T-helper 2 cell treated with Interferon-gamma antibody and Interleukin-4, amounts not matched to agents 5 μg/mL and 100 μg/mL, for 36 hours (primary cell): ENCODE results near the gene LRRFIP1.
"Not testable (repeated sequence)": the region's sequence is repeated elsewhere in the genome, so short reads cannot be mapped to it uniquely, and the experiment has no call there.

Experiments used
- DNase-seq: peaks from one replicate; pipeline ENCODE4 v3.0.0; 2021; ENCODE audit warnings: low spot score
- H3K27ac Mint-ChIP-seq: one replicate; pipeline ENCODE4 v1.8.0; 2021; ENCODE audit warnings: mild to moderate bottlenecking, mixed read lengths
- H3K27me3 Mint-ChIP-seq: one replicate; pipeline ENCODE4 v1.8.0; 2021; ENCODE audit warnings: low read depth, mixed read lengths
- H3K36me3 Mint-ChIP-seq: one replicate; pipeline ENCODE4 v1.8.0; 2021; ENCODE audit warnings: low read depth, mixed read lengths
- H3K4me1 Mint-ChIP-seq: one replicate; pipeline ENCODE4 v1.8.0; 2021; ENCODE audit warnings: low read depth, mixed read lengths
- H3K4me3 Mint-ChIP-seq: one replicate; pipeline ENCODE4 v1.8.0; 2022; ENCODE audit warnings: mild to moderate bottlenecking, moderate library complexity, mixed read lengths
- H3K9me3 Mint-ChIP-seq: one replicate; pipeline ENCODE4 v1.8.0; 2021; ENCODE audit warnings: mixed read lengths

LRRFIP1 gene

DNA sequence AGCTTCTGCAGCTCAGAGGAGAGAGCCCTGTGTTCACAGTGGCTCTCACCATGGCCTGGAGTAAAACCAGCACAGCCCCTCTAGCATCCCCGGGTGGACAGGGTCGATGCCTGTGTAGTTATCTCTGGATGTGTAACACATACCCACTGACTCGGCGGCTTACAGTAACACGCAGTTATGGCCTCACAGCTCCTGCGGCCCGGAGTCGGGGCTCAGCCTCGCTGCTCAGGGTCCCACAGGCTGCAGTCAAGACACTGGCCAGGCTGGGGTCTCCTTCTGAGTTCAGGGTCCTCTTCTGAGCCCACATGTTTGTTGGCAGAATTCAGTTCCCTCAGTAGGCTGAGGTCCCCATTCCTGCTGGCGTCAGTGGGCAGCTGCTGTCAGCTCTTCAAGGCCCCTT lies 34.4 kb upstream of the LRRFIP1 start:
- no peak for DNase-seq
- H3K27ac Mint-ChIP-seq = no peak overlapping the region
- H3K27me3 Mint-ChIP-seq = peaks cover 3% of the 10 kb centered on the region
- no peaks in the 10 kb centered on the region for H3K9me3 Mint-ChIP-seq
- H3K4me3 Mint-ChIP-seq = no peak overlapping the region
- peaks cover 15% of the 10 kb centered on the region for H3K4me1 Mint-ChIP-seq
- H3K36me3 Mint-ChIP-seq = no peaks in the 10 kb centered on the region

DNA sequence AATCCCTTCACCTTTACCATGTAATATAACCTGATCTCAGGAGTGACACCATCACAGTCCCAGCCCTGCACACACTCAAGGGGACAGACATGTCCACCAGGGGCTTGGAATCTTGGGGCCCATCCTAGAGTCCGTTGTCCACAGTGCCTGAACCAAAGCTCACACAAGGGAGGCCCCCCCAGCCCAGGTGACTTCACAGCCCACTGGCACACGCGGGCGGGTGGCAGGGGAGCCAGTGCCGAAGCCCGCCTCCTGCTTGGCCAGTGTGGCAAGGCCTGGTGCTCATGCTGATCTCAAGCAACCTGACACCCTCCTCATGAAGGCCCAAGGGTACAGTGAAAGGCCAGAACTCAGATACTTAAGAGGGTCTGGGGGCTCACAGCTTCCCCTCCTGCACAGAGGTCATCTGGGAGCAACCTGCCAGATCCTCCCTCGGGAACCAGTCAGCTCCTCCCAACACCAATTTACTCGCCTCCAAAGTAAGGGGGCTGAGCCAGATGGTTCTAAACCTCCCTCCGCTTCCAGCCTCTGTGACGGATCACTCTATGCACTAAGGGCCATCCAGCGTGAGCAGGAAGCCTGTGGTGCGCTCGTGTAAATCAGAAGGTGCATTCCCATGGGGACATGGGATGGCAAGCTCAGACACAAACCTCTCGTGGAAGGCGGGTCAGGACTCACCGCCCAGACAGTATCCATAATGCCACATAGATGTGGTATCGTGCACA lies 33.6 kb upstream of the LRRFIP1 start:
- H3K27me3 Mint-ChIP-seq = peaks cover 3% of the 10 kb centered on the region
- H3K36me3 Mint-ChIP-seq = no peaks in the 10 kb centered on the region
- H3K4me3 Mint-ChIP-seq = no peak overlapping the region
- no peak for DNase-seq
- H3K9me3 Mint-ChIP-seq = no peaks in the 10 kb centered on the region
- peaks cover 15% of the 10 kb centered on the region for H3K4me1 Mint-ChIP-seq
- H3K27ac Mint-ChIP-seq = peak overlapping the region; percentile 24

DNA sequence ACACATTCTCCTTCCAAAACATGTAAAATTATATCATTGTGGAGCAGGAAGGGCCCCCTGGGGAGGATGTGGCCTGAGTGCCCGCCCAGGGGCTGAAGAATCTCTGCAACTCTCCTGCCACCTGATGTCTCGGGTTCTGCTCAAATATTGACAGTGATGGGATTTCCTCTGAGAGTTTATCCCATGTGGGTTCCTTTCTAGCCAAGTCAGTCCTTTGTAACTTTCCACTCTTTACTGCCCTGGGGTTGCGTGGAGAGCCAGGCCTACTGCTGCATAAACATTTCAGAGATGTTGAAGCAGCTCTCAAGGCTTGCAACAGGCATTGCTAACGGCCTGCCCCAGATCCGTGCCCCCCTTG lies 32.9 kb upstream of the LRRFIP1 start:
- peaks cover 3% of the 10 kb centered on the region for H3K27me3 Mint-ChIP-seq
- no peak overlapping the region for H3K4me3 Mint-ChIP-seq
- peaks cover 15% of the 10 kb centered on the region for H3K4me1 Mint-ChIP-seq
- no peak overlapping the region for H3K27ac Mint-ChIP-seq
- no peaks in the 10 kb centered on the region for H3K36me3 Mint-ChIP-seq
- no peak for DNase-seq
- H3K9me3 Mint-ChIP-seq = no peaks in the 10 kb centered on the region

DNA sequence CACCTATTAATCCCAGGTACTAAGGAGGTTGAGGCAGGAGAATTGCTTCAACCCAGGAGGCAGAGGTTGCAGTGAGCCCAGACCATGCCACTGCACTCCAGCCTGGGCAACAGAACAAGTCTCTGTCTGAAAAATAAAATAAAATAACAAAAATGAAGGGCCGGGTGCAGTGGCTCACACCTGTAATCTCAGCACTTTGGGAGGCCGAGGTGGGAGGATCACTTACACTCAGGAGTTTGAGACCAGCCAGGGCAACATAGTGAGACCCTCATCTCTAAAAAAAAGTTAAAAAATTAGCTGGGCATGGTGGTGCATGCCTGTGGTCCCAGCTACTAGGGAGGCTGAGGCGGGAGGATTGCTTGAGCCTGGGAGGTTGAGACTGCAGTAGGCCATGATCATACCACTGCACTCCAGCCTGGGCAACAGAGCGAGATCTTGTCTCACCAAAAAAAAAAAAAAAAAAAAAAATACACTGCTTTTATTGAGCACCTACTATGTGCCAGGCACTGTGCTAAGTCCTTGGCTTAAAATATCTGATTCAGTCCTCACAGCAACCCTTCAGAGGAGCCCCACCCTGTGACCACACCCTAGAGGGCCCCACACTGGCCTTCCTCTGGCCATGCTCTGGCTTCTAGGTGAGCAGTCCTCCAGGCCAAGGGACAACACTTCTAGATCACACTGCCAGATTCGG lies 31.4 kb upstream of the LRRFIP1 start:
- H3K27me3 Mint-ChIP-seq, DNase-seq, H3K27ac Mint-ChIP-seq, H3K36me3 Mint-ChIP-seq, H3K4me3 Mint-ChIP-seq, H3K9me3 Mint-ChIP-seq: not testable (repeated sequence)
- peaks cover 15% of the 10 kb centered on the region for H3K4me1 Mint-ChIP-seq

DNA sequence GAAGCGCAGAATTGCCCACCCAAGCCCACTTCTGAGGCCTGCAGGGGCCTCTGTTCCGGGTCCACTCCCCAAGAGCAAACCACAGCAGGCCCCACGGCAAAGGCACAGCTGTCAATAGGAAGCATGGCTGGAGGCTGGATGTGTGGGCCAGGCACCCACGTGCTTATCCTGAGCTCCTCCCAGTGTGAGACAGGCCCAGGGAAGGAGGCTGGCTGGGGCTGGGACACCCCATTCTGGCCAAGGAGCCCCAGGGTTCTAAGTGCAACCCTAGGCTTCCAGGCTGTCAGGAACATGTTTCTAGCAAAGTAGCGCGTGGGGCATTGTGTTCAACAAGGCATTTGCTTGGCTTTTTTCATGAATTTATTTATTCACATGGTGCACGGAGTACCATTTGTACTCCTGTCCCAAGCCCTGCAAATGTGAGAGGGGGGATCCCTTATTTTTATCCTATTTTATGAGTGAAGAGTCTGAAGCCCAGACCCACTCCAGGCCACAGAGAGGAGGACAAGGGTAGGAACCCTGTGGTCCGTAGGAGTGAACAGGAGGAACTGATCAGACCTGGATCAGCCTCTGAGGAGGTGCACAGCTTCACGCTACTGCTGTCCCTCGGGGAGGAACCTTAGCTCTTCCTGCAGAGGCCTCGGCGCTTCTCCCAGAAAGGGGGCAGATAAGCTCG lies 30.7 kb upstream of the LRRFIP1 start:
- Mint-ChIP-seq H3K27me3 (no peaks in the 10 kb centered on the region), H3K27ac (no peak overlapping the region), H3K36me3 (no peaks in the 10 kb centered on the region), H3K4me1 (peaks cover 8% of the 10 kb centered on the region), H3K4me3 (no peak overlapping the region), H3K9me3 (no peaks in the 10 kb centered on the region)
- DNase-seq = no peak

DNA sequence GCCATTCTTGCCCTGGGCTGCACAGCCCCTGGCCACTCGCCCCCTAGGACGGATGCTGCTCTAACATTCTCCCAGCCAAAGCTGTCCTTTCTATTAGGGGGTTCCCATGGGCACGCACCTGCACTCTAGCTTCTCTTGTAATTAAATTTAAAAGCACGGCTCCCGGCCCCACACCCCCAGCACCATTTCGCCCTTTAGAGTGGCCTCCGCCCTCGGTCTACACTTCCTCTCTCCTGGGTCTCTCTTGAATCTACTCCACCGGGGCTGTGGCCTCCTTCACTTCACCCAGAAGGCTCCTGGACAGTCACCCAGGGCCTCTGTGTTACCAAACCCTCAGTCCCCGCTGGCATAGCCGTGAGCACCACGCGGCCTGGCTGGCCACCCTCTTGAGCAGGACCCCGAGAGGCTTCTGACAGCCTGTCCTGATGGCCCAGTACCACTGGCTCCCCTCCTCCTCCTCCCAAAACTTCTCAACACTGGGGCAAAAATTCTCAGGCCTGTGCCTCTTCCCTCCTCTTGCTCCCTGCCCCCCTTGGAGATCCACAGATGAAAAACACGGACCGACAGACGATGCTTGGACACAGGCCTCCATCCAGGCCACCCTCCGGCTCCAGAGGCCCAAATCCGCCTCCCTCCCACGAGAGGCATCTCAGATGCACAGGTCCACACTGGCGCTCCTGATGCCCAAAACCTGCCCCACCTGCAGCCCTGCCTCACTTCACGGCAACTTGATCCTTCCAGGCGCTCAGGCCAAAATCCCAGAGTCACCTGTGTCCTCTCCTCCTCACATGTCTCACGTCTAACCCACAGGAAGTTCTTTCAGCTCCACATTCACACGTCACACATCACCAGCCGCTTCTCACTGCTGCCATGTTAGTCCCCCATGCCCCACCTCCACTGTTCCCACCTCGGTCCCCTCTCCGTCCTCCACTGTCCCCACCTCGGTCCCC lies 29.9 kb upstream of the LRRFIP1 start:
- Mint-ChIP-seq H3K9me3 (no peaks in the 10 kb centered on the region), H3K36me3 (no peaks in the 10 kb centered on the region), H3K4me1 (peaks cover 8% of the 10 kb centered on the region), H3K27me3 (no peaks in the 10 kb centered on the region), H3K27ac (no peak overlapping the region), H3K4me3 (no peak overlapping the region)
- no peak for DNase-seq

DNA sequence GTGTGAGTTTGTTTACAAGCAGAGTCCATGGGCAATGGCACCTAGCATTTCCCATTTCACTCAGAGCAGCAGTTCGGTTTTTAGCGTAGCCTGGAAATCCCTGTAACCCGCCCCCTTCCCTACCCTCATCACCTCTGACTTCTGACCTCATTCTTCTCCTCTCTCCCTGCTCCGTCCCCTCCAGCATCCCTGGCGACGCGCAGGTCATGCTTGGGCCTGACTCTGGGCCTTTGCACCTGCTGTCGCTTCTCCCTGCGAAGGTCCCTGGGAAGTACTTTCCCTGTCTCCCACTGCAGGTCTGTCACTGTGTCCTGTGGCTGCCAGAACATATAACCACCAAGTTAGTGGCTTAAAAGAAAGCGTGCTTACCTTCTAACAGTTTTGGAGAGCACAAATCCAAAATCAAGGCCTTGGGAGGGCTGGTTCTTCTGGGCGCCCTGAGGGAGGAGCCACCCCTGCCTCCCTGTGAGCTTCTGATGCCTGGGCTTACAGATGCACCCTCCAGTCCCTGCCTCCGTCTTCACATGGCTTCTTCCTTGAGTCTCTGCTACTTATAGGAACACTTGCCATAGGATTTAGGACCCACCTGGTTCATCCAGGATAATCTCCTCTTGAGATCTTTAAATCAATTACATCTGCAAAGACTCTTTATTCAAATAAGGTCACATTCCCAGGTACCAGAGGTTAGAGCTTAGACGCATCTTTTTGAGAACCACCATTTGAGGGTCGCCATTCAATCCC lies 28.7 kb upstream of the LRRFIP1 start:
- H3K27me3 Mint-ChIP-seq = no peaks in the 10 kb centered on the region
- peak overlapping the region; percentile 39 for H3K27ac Mint-ChIP-seq
- no peak for DNase-seq
- H3K4me3 Mint-ChIP-seq = no peak overlapping the region
- H3K4me1 Mint-ChIP-seq = peaks cover 17% of the 10 kb centered on the region
- no peaks in the 10 kb centered on the region for H3K9me3 Mint-ChIP-seq
- H3K36me3 Mint-ChIP-seq = no peaks in the 10 kb centered on the region

DNA sequence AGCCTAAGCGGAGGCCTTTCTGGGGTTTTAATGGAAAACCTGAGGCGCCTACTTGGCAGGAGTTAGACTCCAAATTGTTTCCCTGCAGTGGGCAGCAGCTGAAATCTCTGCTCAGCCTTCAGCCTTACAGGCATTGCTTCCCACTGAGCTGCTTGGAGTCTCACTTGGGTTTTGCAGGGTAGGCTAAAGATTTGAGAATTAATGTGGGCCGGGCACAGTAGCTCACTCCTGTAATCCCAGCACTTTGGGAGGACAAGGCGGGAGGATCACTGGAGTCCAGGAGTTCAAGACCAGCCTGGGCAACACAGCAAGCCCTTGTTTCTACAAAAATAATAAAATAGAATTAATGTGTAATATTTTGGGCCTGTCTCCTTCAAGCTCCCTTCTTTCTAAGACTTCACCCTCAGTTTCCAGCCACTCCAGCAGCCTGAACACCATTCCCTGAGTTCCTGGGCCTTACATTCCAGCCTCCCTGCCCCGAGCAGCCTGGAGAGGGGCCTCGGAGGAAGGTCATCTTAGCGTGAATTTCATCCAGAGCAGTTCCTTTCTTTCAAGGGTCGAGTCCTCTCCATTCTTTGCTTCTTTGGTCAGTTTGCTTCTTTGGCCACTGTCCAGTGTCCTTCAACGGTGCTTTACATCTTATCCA lies 27.8 kb upstream of the LRRFIP1 start:
- no peaks in the 10 kb centered on the region for H3K27me3 Mint-ChIP-seq
- no peak overlapping the region for H3K27ac Mint-ChIP-seq
- no peaks in the 10 kb centered on the region for H3K9me3 Mint-ChIP-seq
- peaks cover 21% of the 10 kb centered on the region for H3K4me1 Mint-ChIP-seq
- no peak for DNase-seq
- H3K4me3 Mint-ChIP-seq = no peak overlapping the region
- H3K36me3 Mint-ChIP-seq = no peaks in the 10 kb centered on the region

DNA sequence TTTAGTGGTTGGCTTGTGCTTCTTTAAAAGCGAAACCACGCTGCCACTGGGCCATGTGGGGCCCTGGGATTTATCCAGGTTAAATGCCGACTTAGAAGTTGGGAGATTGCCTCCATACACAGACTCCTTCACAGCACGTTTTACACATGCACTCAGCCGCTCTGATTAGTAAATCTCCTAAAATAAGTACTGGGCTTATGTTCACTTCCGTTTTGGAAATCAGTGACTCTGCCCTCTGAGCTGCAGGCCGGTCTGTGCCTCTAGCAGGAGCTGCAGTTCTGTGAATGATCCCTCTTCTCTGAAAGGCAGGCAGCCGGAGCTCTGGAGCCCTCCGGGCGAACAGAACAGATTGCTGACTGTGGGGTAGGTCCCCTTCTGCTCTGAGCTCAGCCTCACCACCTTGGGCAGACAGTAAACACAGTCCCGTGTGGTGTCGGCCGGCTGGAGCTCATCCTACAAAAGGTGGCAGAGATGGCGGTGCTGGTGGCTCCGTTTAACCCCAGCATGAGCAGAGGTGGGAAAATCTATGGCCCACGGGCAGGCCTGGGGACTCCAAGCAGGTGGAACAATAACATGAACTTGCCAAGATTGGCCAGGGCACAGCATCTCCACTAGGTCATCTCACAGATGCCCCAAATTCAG lies 27.1 kb upstream of the LRRFIP1 start:
- Mint-ChIP-seq H3K36me3 (no peaks in the 10 kb centered on the region), H3K4me3 (no peak overlapping the region), H3K27ac (no peak overlapping the region)

DNA sequence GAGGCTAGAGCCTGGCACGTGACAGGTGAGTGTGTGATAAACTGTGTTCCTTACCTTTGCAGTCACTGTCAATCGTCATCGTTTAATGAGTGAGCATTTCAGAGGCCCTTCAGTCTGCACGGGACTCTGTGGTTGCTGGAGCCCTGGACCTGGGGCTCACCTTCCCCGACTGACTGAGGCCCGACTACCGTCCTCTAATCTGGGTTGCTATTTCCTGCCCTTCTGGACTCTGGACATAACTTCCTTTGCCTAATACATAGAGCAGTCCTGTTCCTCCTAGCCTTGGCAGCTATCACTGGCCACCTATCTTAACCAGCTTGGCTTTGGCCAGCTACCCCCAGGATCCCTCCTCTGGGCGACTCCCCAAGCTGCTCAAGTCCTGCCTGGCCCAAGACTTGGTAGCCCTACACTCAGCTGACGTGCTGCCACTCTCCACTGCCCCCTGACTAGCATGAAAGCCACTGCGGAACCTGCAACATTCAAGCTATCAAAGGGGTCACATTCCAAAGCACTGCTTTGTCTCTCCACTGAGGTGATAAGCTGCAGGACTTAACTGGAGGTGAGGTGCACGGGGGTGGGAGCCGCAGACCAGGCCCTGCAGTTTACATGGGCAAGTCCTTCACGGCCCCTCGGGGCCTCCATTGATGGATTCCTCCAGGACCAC lies 25.8 kb upstream of the LRRFIP1 start:
- Mint-ChIP-seq H3K27me3 (no peaks in the 10 kb centered on the region), H3K27ac (no peak overlapping the region), H3K4me3 (no peak overlapping the region)

More for the DNA sequence above, 27.1 kb upstream of the LRRFIP1 start:
- H3K9me3 Mint-ChIP-seq = no peaks in the 10 kb centered on the region
- DNase-seq = no peak
- no peaks in the 10 kb centered on the region for H3K27me3 Mint-ChIP-seq
- peaks cover 21% of the 10 kb centered on the region for H3K4me1 Mint-ChIP-seq

DNA sequence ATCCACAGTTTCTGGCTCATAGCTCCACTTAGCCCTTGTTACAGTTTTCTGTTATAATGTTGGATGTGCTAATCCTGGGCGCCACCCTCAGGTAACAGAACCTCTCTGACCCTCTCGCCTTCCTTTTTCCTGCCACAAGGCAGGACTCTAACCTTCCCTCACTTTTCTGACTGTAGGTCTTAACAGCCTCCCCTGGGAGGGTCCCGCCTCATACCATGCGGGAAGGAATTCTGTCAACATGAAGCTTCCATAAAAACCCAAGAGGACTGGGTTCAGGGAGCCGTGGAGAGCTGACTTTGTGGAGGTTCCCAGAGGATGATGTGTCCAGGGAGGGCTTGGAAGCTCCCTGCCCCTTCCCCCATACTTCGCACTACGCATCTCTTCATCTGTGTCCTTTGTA lies 25.0 kb upstream of the LRRFIP1 start:
- Mint-ChIP-seq H3K9me3 (no peaks in the 10 kb centered on the region), H3K4me1 (peaks cover 17% of the 10 kb centered on the region), H3K27me3 (no peaks in the 10 kb centered on the region), H3K27ac (peak overlapping the region; percentile 5), H3K4me3 (no peak overlapping the region), H3K36me3 (no peaks in the 10 kb centered on the region)
- no peak for DNase-seq

More for the DNA sequence above, 25.8 kb upstream of the LRRFIP1 start:
- Mint-ChIP-seq H3K4me1 (peaks cover 17% of the 10 kb centered on the region), H3K36me3 (no peaks in the 10 kb centered on the region), H3K9me3 (no peaks in the 10 kb centered on the region)
- DNase-seq = no peak

DNA sequence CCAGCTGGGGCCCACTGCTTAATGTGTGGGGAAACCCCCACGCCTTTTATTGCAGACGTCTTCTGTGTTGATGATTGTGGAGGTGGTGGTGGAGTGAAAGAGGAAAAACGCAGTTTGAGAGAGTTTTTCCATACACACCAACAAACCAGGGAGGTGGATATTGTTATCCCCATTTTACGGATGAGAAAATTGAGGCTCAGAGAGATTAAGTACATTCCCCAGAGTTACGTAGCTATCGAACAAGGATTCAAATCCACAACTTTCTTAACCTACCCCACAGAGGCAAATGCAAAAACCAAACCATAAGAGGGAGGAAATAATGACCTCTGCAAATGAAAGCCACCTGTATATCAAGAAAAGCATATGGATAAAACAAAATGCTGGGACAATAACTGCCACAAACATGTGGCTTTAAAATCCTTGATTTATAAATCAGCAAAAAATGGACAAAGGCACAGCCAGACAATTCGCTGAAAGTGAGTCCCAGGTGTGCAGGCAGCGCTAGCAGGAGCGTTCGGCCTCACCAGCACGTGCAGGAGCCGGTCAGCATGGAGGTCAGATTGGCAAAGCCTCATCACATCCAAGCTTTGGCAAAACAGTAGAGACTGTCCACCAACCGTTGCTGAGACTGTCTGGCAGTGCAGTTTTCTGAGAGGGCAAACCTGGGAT lies 24.2 kb upstream of the LRRFIP1 start:
- Mint-ChIP-seq H3K27me3 (peaks cover 5% of the 10 kb centered on the region), H3K36me3 (no peaks in the 10 kb centered on the region), H3K27ac (peak overlapping the region; percentile 89), H3K9me3 (no peaks in the 10 kb centered on the region), H3K4me1 (peaks cover 13% of the 10 kb centered on the region), H3K4me3 (peak overlapping the region; percentile 59)
- DNase-seq = no peak
